OCI-LY3 (cell line): Measurements from ENCODE around the gene TXNDC17.

ENCODE experiments used
- H2AFZ ChIP-seq: fragments of 200-600, 300-600 bp; shearing (Covaris generic); 2 replicates; pipeline ENCODE4 v1.6.0; 2014; ENCODE audit warnings: antibody characterized with exemption, low read depth, low read length
- H3K27ac ChIP-seq: fragments of 200-600, 300-600 bp; sonication (generic); 2 replicates; pipeline ENCODE4 v1.5.1; 2014; ENCODE audit warnings: mild to moderate bottlenecking, low read length, moderate library complexity, mixed read lengths
- H3K27me3 ChIP-seq: fragments of 200-600, 300-600 bp; sonication (generic); 2 replicates; pipeline ENCODE4 v1.6.1; 2014; ENCODE audit warnings: low read depth, low read length, mixed read lengths
- H3K36me3 ChIP-seq: fragments of 200-600, 300-600 bp; sonication (generic); replicated peaks from 2 replicates; pipeline ENCODE3; 2014; ENCODE audit warnings: low read depth, low read length, mixed read lengths
- H3K4me1 ChIP-seq: fragments of 300-600, 200-600 bp; sonication (generic); 2 replicates; pipeline ENCODE4 v1.6.1; 2014; ENCODE audit warnings: low read length, mixed read lengths
- H3K4me2 ChIP-seq: fragments of 200-600, 300-600 bp; sonication (generic); 2 replicates; pipeline ENCODE4 v1.6.1; 2014; ENCODE audit warnings: low read length, mixed read lengths
- H3K4me3 ChIP-seq: fragments of 300-600, 200-600 bp; sonication (generic); 2 replicates; pipeline ENCODE4 v1.5.1; 2014; ENCODE audit warnings: antibody characterized with exemption, mild to moderate bottlenecking, low read length, moderate library complexity
- H3K79me2 ChIP-seq: fragments of 300-600, 200-600 bp; shearing (Covaris generic); 2 replicates; pipeline ENCODE4 v1.6.1; 2014; ENCODE audit warnings: mild to moderate bottlenecking, low read length, mixed read lengths
- H3K9ac ChIP-seq: fragments of 300-600, 200-600 bp; shearing (Covaris generic); 2 replicates; pipeline ENCODE4 v1.6.0; 2014; ENCODE audit warnings: mild to moderate bottlenecking, low read length, moderate library complexity
- H3K9me3 ChIP-seq: fragments of 200-600, 300-600 bp; shearing (Covaris generic); 2 replicates; pipeline ENCODE4 v1.6.1; 2014; ENCODE audit warnings: low read length, mixed read lengths; ENCODE audit not compliant: insufficient read depth
- H4K20me1 ChIP-seq: fragments of 200-600, 300-600 bp; sonication (generic); 2 replicates; pipeline ENCODE4 v1.6.1; 2016; ENCODE audit warnings: low read length, mixed read lengths; ENCODE audit not compliant: insufficient read depth
- CTCF ChIP-seq: fragments of 200-600, 300-600 bp; sonication (generic); IDR thresholded peaks from 2 replicates; pipeline ENCODE4 v1.5.1; 2014; ENCODE audit warnings: antibody characterized with exemption, low read length, low read depth
- EZH2phosphoT487 ChIP-seq: fragments of 200-600 bp; shearing (Covaris generic); IDR thresholded peaks from 2 replicates; pipeline ENCODE4 v1.6.1; 2018; ENCODE audit warnings: antibody characterized with exemption, mixed run types, low read depth

TXNDC17 gene

GRCh38 chr17:6684881-6685767 lies 44.3 kb downstream of the TXNDC17 start:
- Histone ChIP-seq H3K27me3 (no peaks in the 10 kb centered on the region), H3K9ac (no peak overlapping the region), H2AFZ (no peak overlapping the region), H3K4me2 (no peak overlapping the region), H3K36me3 (no peaks in the 10 kb centered on the region), H3K4me3 (no peak overlapping the region), H3K4me1 (no peaks in the 10 kb centered on the region), H3K79me2 (no peaks in the 10 kb centered on the region), H3K27ac (no peak overlapping the region), H3K9me3 (no peaks in the 10 kb centered on the region), H4K20me1 (no peaks in the 10 kb centered on the region)
- no peak for TF ChIP-seq EZH2phosphoT487
- TF ChIP-seq CTCF: no peak

GRCh38 chr17:6686026-6686425 lies 45.2 kb downstream of the TXNDC17 start:
- no peaks in the 10 kb centered on the region for H3K9me3 ChIP-seq
- no peak overlapping the region for H3K27ac ChIP-seq
- H3K27me3 ChIP-seq: no peaks in the 10 kb centered on the region
- H3K36me3 ChIP-seq: no peaks in the 10 kb centered on the region
- H3K4me2 ChIP-seq: no peak overlapping the region
- H4K20me1 ChIP-seq: no peaks in the 10 kb centered on the region
- H3K79me2 ChIP-seq: no peaks in the 10 kb centered on the region
- no peaks in the 10 kb centered on the region for H3K4me1 ChIP-seq
- H3K9ac ChIP-seq: no peak overlapping the region
- no peak for TF ChIP-seq EZH2phosphoT487
- no peak for TF ChIP-seq CTCF
- no peak overlapping the region for H2AFZ ChIP-seq
- no peak overlapping the region for H3K4me3 ChIP-seq

GRCh38 chr17:6688944-6689343 lies 48.1 kb downstream of the TXNDC17 start:
- Histone ChIP-seq H3K27ac (no peak overlapping the region), H3K36me3 (no peaks in the 10 kb centered on the region), H3K79me2 (no peaks in the 10 kb centered on the region), H2AFZ (no peak overlapping the region), H3K4me1 (no peaks in the 10 kb centered on the region), H3K27me3 (no peaks in the 10 kb centered on the region), H4K20me1 (no peaks in the 10 kb centered on the region), H3K9me3 (no peaks in the 10 kb centered on the region), H3K4me2 (no peak overlapping the region), H3K4me3 (no peak overlapping the region), H3K9ac (no peak overlapping the region)
- TF ChIP-seq EZH2phosphoT487 (no peak), CTCF (no peak)

- Histone ChIP-seq H3K4me3 (no peak overlapping the region), H2AFZ (no peak overlapping the region), H3K36me3 (no peaks in the 10 kb centered on the region), H3K4me2 (no peak overlapping the region), H3K9ac (no peak overlapping the region), H3K4me1 (no peaks in the 10 kb centered on the region), H3K27me3 (peaks cover 5% of the 10 kb centered on the region; the same call in 1 of the 2 replicates), H3K9me3 (no peaks in the 10 kb centered on the region), H4K20me1 (no peaks in the 10 kb centered on the region), H3K79me2 (no peaks in the 10 kb centered on the region), H3K27ac (no peak overlapping the region)
- TF ChIP-seq CTCF (no peak), EZH2phosphoT487 (no peak)
Observed at GRCh38 chr17:6690641-6691040, 49.8 kb downstream of the TXNDC17 start.
